Measurements from ENCODE around the gene KHDC4. TPM values are rescaled to one million over a fixed set of nuclear protein-coding genes. Genes with fewer than 3 reads are reported as not detected.

KHDC4 gene
- total and polyA plus RNA-seq, 2 donors (not counting 1 experiment from before 2014, with no cell fraction given) = 24.6 to 25.4 TPM

DNA sequence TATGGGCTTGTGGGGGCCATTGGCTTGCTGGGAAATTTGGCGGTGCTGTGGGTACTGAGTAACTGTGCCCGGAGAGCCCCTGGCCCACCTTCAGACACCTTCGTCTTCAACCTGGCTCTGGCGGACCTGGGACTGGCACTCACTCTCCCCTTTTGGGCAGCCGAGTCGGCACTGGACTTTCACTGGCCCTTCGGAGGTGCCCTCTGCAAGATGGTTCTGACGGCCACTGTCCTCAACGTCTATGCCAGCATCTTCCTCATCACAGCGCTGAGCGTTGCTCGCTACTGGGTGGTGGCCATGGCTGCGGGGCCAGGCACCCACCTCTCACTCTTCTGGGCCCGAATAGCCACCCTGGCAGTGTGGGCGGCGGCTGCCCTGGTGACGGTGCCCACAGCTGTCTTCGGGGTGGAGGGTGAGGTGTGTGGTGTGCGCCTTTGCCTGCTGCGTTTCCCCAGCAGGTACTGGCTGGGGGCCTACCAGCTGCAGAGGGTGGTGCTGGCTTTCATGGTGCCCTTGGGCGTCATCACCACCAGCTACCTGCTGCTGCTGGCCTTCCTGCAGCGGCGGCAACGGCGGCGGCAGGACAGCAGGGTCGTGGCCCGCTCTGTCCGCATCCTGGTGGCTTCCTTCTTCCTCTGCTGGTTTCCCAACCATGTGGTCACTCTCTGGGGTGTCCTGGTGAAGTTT lies 7.8 kb upstream of the KHDC4 start:
- TF ChIP-seq CTCF (conservative IDR thresholded peaks at IDR 0.05 in 1 of 2, IDR thresholded peaks at IDR 0.05 in 1 of 2; ENCODE audit: low read depth in 1 of 2, low read length in 2 of 2) = no peak
- TF ChIP-seq EZH2 (IDR thresholded peaks at IDR 0.05; ENCODE audit: low read length, missing control alignments) = no peak
- H3K27ac ChIP-seq (ENCODE audit: insufficient read depth, low read length) = no peak overlapping the region
- no peak for DNase-seq (ENCODE audit: low read depth in 2 of 2)

GRCh38 chr1:155940993-155941844 lies 7.0 kb upstream of the KHDC4 start, which contains the start of gene RXFP4:
Gene RXFP4 (plus strand): TSS chr1:155941638. CDS start chr1:155941710, 72 bp downstream.
- H3K4me3 ChIP-seq (replicated peaks in 1 of 4; ENCODE audit: control extremely low read depth in 1 of 4, insufficient read depth in 1 of 4, low read depth in 3 of 4, low read length in 4 of 4) = no peak within 1 kb of the TSS
- H3K27ac ChIP-seq (ENCODE audit: insufficient read depth, low read length) = peak within 1 kb of the TSS; percentile 34
- peak within 1 kb of the TSS; percentile 12 for H2AFZ ChIP-seq (ENCODE audit: low read length)

More for the DNA sequence above, 7.8 kb upstream of the KHDC4 start:
- Histone ChIP-seq H3K9ac (ENCODE audit: insufficient read depth, low read length) (no peak overlapping the region), H3K27me3 (ENCODE audit: control insufficient read depth, insufficient read depth, low read length) (no peaks in the 10 kb centered on the region), H3K4me2 (ENCODE audit: extremely low read depth, insufficient read depth, low read length) (no peak overlapping the region), H3K9me3 (ENCODE audit: control insufficient read depth, insufficient read depth, low read depth, low read length) (no peaks in the 10 kb centered on the region), H4K20me1 (ENCODE audit: control insufficient read depth, extremely low read depth, insufficient read depth, low read length) (no peaks in the 10 kb centered on the region), H3K36me3 (ENCODE audit: control insufficient read depth, insufficient read depth, low read length) (peaks cover 2% of the 10 kb centered on the region), H3K79me2 (ENCODE audit: control insufficient read depth, insufficient read depth, low read length) (no peaks in the 10 kb centered on the region), H3K4me1 (ENCODE audit: control insufficient read depth, extremely low read depth, insufficient read depth, low read length) (peaks cover 3% of the 10 kb centered on the region), H2AFZ (ENCODE audit: low read length) (no peak overlapping the region), H3K4me3 (replicated peaks in 1 of 4; ENCODE audit: control extremely low read depth in 1 of 4, insufficient read depth in 1 of 4, low read depth in 3 of 4, low read length in 4 of 4) (no peak overlapping the region)

More at GRCh38 chr1:155940993-155941844, 7.0 kb upstream of the KHDC4 start, which contains the start of gene RXFP4:
- Histone ChIP-seq H3K4me1 (ENCODE audit: control insufficient read depth, extremely low read depth, insufficient read depth, low read length) (peaks cover 3% of the 10 kb centered on the region), H3K9ac (ENCODE audit: insufficient read depth, low read length) (no peak within 1 kb of the TSS), H3K36me3 (ENCODE audit: control insufficient read depth, insufficient read depth, low read length) (peaks cover 2% of the 10 kb centered on the region), H3K4me2 (ENCODE audit: extremely low read depth, insufficient read depth, low read length) (no peak within 1 kb of the TSS), H3K27me3 (ENCODE audit: control insufficient read depth, insufficient read depth, low read length) (no peaks in the 10 kb centered on the region), H4K20me1 (ENCODE audit: control insufficient read depth, extremely low read depth, insufficient read depth, low read length) (no peaks in the 10 kb centered on the region), H3K9me3 (ENCODE audit: control insufficient read depth, insufficient read depth, low read depth, low read length) (no peaks in the 10 kb centered on the region), H3K79me2 (ENCODE audit: control insufficient read depth, insufficient read depth, low read length) (no peaks in the 10 kb centered on the region)
- TF ChIP-seq CTCF (conservative IDR thresholded peaks at IDR 0.05 in 1 of 2, IDR thresholded peaks at IDR 0.05 in 1 of 2; ENCODE audit: low read depth in 1 of 2, low read length in 2 of 2) (no peak), EZH2 (IDR thresholded peaks at IDR 0.05; ENCODE audit: low read length, missing control alignments) (no peak)
- peak in 1 of 2 donors; percentile 32 for DNase-seq (ENCODE audit: low read depth in 2 of 2)
